AG09319 (cell line): Measurements from ENCODE around the gene CDC37.

Source experiments
- DNase-seq: peaks from one replicate; pipeline ENCODE4 v3.0.0-alpha.2; 2010; ENCODE audit warnings: low read depth; ENCODE audit errors: extremely low read depth
- CTCF ChIP-seq: IDR thresholded peaks from 2 replicates; pipeline ENCODE4 v1.5.1; 2011; ENCODE audit warnings: low read depth, mild to moderate bottlenecking, inconsistent platforms, low read length, moderate library complexity

The CDC37 gene

GRCh38 chr19:10432736-10433130 lies 29.4 kb upstream of the CDC37 start:
- TF ChIP-seq CTCF = no peak
- DNase-seq = no peak

GRCh38 chr19:10431943-10432735 lies 28.8 kb upstream of the CDC37 start:
- no peak for TF ChIP-seq CTCF
- no peak for DNase-seq

GRCh38 chr19:10431254-10431942 lies 28.1 kb upstream of the CDC37 start:
- TF ChIP-seq CTCF = no peak
- no peak for DNase-seq

- no peak for TF ChIP-seq CTCF
- peak; percentile 28 for DNase-seq
Measured at GRCh38 chr19:10430505-10431253, 27.3 kb upstream of the CDC37 start.

- DNase-seq = no peak
Measured at GRCh38 chr19:10428996-10429381, 25.6 kb upstream of the CDC37 start.

GRCh38 chr19:10427169-10427568 lies 23.8 kb upstream of the CDC37 start:
- DNase-seq = no peak
- TF ChIP-seq CTCF = no peak

More at GRCh38 chr19:10428996-10429381, 25.6 kb upstream of the CDC37 start:
- TF ChIP-seq CTCF = no peak
